Nephron progenitor cell (in vitro differentiated cells): ENCODE measurements around the gene SEMA3F.

Experiments
- DNase-seq: peaks from one replicate; pipeline ENCODE4 v3.0.0; 2021
- H3K27ac Mint-ChIP-seq: 2 replicates; pipeline ENCODE4 v1.8.0; 2021; ENCODE audit warnings: mild to moderate bottlenecking, moderate library complexity, mixed read lengths
- H3K27me3 Mint-ChIP-seq: 2 replicates; pipeline ENCODE4 v1.8.0; 2021; ENCODE audit warnings: mild to moderate bottlenecking, low read depth, mixed read lengths; ENCODE audit not compliant: poor library complexity
- H3K36me3 Mint-ChIP-seq: 2 replicates; pipeline ENCODE4 v1.8.0; 2021; ENCODE audit warnings: low read depth, mixed read lengths
- H3K4me1 Mint-ChIP-seq: 2 replicates; pipeline ENCODE4 v1.8.0; 2021; ENCODE audit warnings: mixed read lengths
- H3K4me3 Mint-ChIP-seq: 2 replicates; pipeline ENCODE4 v1.8.0; 2021; ENCODE audit warnings: mild to moderate bottlenecking, moderate library complexity, mixed read lengths
- H3K9me3 Mint-ChIP-seq: 2 replicates; pipeline ENCODE4 v1.8.0; 2021; ENCODE audit warnings: mild to moderate bottlenecking, moderate library complexity, mixed read lengths
- CTCF ChIP-seq: fragments of 200-600 bp; sonication (generic); IDR thresholded peaks from 2 replicates; pipeline ENCODE4 v1.5.0; 2021; ENCODE audit warnings: antibody characterized with exemption

SEMA3F gene

GRCh38 chr3:50218448-50218847 lies 63.3 kb downstream of the SEMA3F start:
- no peak for TF ChIP-seq CTCF
- Mint-ChIP-seq H3K27me3 (peaks cover 5% of the 10 kb centered on the region), H3K4me3 (no peak overlapping the region), H3K36me3 (no peaks in the 10 kb centered on the region), H3K4me1 (peaks cover 25% of the 10 kb centered on the region), H3K9me3 (no peaks in the 10 kb centered on the region), H3K27ac (no peak overlapping the region)
- DNase-seq: no peak

GRCh38 chr3:50219285-50219684 lies 64.2 kb downstream of the SEMA3F start:
- Mint-ChIP-seq H3K36me3 (no peaks in the 10 kb centered on the region), H3K9me3 (no peaks in the 10 kb centered on the region), H3K27ac (no peak overlapping the region), H3K4me3 (no peak overlapping the region), H3K4me1 (peaks cover 29% of the 10 kb centered on the region), H3K27me3 (peaks cover 9% of the 10 kb centered on the region)
- no peak for DNase-seq
- no peak for TF ChIP-seq CTCF

GRCh38 chr3:50220109-50220508 lies 65.0 kb downstream of the SEMA3F start:
- no peaks in the 10 kb centered on the region for H3K36me3 Mint-ChIP-seq
- no peak overlapping the region for H3K27ac Mint-ChIP-seq
- DNase-seq: no peak
- H3K27me3 Mint-ChIP-seq: peaks cover 17% of the 10 kb centered on the region
- TF ChIP-seq CTCF: no peak
- no peak overlapping the region for H3K4me3 Mint-ChIP-seq
- H3K4me1 Mint-ChIP-seq: peaks cover 31% of the 10 kb centered on the region
- H3K9me3 Mint-ChIP-seq: no peaks in the 10 kb centered on the region

GRCh38 chr3:50221051-50221410 lies 65.9 kb downstream of the SEMA3F start:
- Mint-ChIP-seq H3K27me3 (peaks cover 24% of the 10 kb centered on the region), H3K36me3 (no peaks in the 10 kb centered on the region), H3K27ac (no peak overlapping the region), H3K4me1 (peaks cover 31% of the 10 kb centered on the region), H3K9me3 (no peaks in the 10 kb centered on the region), H3K4me3 (no peak overlapping the region)
- no peak for TF ChIP-seq CTCF
- no peak for DNase-seq

- peaks cover 27% of the 10 kb centered on the region for H3K27me3 Mint-ChIP-seq
- H3K4me1 Mint-ChIP-seq: peaks cover 34% of the 10 kb centered on the region
- no peak overlapping the region for H3K4me3 Mint-ChIP-seq
- H3K9me3 Mint-ChIP-seq: no peaks in the 10 kb centered on the region
- no peak overlapping the region for H3K27ac Mint-ChIP-seq
- TF ChIP-seq CTCF: no peak
- H3K36me3 Mint-ChIP-seq: no peaks in the 10 kb centered on the region
- DNase-seq: no peak
Observed at GRCh38 chr3:50221411-50222168, 66.5 kb downstream of the SEMA3F start.

- Mint-ChIP-seq H3K36me3 (no peaks in the 10 kb centered on the region), H3K9me3 (no peaks in the 10 kb centered on the region), H3K4me3 (no peak overlapping the region), H3K27me3 (peaks cover 29% of the 10 kb centered on the region), H3K27ac (no peak overlapping the region), H3K4me1 (peaks cover 38% of the 10 kb centered on the region)
- no peak for TF ChIP-seq CTCF
- DNase-seq: no peak
Observed at GRCh38 chr3:50222169-50222528, 67.0 kb downstream of the SEMA3F start.
